ENCODE results near the gene SHD.
"Not testable (repeated sequence)": the region's sequence is repeated elsewhere in the genome, so short reads cannot be mapped to it uniquely, and the experiment has no call there.

Gene SHD, protein sequence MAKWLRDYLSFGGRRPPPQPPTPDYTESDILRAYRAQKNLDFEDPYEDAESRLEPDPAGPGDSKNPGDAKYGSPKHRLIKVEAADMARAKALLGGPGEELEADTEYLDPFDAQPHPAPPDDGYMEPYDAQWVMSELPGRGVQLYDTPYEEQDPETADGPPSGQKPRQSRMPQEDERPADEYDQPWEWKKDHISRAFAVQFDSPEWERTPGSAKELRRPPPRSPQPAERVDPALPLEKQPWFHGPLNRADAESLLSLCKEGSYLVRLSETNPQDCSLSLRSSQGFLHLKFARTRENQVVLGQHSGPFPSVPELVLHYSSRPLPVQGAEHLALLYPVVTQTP

DNA sequence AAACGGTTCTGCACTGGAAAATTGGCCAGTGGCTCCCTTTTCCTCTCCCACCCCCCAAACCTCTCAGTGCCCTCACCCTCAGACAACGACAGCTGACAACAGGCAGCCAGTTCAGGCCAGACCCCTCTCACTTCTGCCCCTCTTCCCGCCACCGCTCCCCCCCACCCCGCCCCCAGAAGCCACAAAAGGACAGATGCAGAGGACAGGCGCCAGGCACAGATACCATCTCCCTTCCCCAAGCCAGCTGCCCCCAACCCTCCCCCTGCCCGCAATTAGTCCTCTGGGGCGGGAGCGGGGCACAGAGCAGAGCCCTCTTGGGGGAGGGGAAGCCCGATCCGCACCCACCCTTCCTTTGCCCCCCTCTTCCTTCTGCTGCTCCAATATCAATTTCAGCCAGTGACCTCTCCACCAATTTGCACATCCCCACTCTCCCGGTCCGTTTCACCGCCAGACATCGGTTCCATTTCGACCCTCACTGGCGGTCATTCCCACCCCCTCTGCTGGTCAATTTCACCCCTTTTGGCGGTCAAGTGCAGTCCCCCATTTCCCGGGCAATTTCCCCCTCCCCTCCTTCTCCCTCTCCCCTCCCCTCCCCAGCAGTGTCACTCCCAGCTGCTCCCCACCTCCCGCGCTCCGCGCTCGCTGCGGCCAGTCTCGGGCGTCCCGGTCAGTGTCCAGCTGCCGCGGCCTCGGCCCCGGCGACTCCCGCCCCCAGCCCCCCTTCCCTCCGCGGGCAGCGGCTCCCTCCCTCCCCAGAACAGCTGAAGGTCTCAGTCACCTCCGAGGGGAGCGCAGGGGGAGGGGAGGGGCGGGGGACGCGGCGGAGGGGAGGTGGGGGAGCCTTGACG lies at the start of gene SHD:
TSS of gene SHD (plus strand) at position 848 of the 848 bp plus-strand sequence. CDS start 798 bp downstream, outside the sequence.
- DNase-seq = peak in 2 of 56 donors; percentile 12 to 21

DNA sequence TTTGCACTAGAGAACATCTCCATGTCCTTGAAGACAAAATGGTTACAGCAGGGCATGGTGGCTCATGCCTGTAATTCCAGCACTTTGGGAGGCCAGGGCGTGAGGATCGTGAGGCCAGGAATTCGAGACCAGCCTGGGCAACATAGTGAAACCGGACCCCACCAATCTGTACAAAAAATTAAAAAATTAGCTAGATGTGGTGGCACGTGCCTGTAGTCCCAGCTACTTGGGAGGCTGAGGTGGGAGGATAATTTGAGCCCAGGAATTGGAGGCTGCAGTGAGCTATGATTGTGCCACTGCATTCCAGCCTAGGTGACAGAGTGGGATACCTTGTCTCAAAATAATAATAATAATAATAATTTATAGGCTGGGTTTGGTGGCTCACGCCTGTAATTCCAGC lies 48.8 kb upstream of the SHD start:
- not testable (repeated sequence) for DNase-seq

DNA sequence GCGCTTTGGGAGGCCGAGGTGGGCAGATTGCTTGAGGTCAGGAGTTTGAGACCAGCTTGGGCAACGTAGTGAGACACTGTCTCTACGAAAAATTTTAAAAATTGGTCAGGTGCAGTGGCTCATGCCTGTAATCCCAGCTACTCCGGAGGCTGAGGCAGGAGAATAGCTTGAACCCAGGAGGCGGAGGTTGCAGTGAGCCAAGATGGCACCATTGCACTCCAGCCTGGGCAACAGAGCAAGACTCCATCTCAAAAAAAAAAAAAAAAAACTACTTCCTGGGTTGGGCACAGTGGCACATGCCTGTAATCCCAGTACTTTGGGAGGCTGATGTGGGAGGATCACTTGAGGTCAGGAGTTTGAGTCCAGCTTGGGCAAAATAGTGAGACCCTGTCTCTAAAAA lies 47.5 kb upstream of the SHD start:
- not testable (repeated sequence) for DNase-seq

DNA sequence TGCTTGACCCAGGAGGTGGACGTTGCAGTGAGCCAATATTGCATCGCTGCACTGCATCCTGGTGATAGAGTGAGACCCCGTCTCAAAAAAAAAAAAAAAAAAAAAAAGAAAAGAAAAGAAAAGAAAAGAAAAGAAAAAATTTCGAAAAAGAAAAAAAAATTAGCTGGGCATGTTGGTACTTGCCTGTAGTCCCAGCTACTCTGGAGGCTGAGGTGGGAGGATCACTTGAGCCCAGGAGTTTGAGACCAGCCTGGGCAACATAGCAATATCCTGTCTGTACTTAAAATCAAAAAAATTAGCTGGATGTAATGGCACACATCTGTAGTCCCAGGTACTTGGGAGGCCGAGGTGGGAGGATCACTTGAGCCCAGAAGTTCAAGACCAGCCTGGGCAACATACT lies 46.9 kb upstream of the SHD start:
- DNase-seq = not testable (repeated sequence)

DNA sequence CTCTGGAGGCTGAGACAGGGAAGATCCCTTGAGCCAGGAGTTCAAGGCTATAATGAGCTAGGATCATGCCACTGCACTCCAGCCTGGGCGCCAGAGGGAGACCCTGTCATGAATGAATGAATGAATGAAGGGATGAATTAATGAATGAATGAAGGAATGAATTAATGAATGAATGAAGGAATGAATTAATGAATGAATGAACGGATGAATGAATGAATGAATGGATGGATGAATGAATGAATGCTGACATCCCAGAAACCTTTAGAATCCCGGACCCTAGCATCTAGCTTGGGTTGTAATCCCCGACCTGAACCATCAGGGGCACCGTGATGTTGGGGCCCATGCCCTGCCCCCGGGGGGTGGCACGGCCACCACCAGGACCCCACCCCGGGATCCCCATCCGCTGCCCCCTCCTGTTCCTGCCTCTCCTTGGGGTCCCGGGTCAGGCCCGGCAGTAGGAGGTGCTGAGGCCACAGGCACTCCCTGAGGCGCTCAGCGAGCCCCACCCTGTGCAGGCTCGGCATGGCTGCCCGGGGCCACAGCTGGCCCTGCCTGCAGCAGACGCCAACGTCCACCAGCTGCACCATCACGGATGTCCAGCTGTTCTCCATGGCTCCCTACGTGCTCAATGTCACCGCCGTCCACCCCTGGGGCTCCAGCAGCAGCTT lies 46.3 kb upstream of the SHD start:
- DNase-seq = no peak

DNA sequence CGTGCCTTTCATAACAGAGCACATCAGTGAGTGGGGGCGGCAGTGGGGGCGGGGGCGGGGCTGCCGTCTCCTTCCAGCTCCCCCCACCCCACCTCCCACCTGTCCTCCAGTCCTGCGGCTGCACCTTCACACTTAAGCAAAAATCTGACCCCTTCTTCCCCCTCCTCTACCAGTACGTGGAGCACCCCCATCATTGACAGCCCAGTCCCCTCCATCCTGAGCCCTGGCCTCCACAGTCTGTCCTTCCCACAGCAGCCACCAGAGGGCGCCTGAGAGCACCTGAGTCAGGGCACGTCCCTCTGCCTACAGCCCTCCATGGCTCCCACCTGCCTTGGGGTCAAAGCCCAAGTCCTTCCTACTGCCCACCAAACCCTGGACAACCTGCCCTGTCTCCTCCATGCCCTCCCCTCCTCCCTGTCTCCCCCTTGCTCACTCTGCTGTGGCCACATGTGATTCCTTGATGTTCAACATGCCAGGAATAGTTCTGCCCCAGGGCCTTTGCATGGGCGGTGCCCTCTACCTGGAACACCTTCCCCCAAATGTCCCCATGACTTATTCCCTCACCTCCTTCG lies 45.7 kb upstream of the SHD start:
- DNase-seq = peak in 20 of 56 donors; percentile 1 to 66 (median 10)

DNA sequence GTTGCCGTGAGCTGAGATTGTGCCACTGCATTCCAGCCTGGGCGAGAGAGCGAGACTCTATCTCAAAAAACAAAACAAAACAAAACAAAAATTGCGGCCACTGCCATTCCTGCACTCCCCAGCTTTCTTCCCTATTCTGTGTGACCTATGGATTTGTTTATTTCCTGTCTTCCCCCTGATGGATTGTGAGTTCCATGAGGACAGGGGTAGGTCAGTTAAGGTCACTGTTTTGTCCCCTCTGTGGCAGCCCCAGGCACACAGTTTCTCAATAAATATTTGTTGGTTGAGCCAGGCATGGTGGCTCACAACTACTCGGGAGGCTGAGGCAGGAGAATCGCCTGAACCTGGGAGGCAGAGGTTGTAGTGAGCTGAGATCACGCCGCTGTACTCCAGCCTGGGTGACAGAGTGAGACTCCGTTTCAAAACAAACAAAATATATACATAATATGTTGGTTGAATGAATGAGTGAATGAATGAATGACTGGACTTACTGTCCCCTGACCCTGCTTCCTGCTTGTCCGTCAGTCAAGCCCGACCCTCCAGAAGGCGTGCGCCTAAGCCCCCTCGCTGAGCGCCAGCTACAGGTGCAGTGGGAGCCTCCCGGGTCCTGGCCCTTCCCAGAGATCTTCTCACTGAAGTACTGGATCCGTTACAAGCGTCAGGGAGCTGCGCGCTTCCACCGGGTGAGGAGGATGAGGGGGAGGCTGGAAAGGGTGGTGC lies 44.8 kb upstream of the SHD start:
- peak in 11 of 56 donors; percentile 0 to 35 (median 25) for DNase-seq

DNA sequence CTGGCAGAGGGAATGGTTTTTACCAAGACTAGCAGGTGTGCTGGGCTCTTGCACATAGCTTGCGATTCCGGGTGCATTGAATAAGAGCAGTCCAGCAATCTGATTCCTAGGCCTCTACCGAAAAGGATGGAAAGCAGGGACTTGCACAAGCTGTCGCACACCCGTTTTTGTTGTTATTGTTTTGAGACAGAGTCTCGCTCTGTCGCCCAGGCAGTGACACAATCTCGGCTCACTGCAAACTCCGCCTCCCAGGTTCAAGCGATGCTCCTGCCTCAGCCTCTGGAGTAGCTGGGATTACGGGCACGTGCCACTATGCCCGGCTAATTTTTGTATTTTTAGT lies 44.2 kb upstream of the SHD start:
- no peak for DNase-seq

DNA sequence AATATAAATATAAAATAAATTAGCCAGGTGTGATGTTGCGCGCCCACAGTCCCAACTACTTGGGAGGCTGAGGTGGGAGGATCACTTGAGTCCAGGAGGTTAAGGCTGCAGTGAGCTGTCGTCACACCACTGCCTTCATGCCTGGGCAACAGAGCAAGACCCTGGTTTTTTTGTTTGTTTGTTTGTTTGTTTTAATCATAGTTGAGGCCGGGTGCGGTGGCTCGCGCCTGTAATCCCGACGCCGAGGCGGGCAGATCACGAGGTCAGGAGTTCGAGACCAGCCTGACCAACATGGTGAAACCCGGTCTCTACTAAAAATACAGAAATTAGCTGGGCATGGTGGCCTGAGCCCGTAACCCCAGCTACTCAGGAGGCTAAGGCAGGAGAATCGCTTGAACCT lies 41.6 kb upstream of the SHD start:
- not testable (repeated sequence) for DNase-seq

DNA sequence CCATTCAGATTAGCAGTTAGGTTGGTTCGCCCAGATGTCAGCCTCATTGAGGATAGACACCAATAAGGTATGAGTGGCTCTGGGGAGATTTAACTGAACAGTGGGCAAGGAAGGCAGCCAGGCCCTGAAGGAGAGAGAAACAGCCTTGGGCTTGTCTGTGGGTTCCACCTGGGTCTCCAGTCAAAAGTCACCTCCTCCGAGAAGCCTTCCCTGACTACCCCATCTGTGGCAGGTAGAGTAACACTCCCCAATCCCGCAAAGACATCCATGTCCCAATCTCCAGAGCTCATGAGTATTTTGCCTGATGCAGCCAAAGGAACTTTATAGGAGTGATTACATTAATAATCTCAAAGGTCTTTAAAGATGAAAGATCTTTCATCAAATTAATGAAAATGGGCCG lies 40.2 kb upstream of the SHD start:
- no peak for DNase-seq

DNA sequence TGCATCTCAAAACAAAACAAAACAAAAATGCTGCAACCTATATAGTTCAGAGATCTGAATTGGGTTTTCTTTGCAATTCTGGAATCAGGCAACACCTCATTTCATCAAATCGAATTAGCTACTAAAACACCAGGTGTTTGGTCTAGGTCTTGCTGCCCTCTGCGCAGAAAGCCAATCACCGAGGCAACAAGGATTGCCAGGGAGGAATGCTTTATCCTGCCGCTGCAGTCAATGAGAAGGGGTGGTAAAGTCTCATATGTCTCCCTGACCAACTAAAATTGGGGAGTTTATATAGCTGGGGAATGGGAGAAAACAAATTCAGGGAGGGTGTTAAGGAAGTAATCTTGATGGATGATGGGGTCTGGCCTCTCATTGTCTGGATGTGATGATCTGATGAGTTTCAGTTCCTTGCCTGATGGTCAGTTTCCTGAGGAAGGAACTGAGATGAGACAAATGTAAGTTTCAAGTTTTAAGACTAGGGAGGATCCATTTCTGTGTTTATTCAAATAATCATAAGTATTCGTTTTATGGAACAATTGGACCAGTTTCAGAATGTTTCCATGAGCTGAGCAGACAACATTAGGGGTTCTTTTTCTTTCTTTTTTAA lies 37.1 kb upstream of the SHD start:
- no peak for DNase-seq

DNA sequence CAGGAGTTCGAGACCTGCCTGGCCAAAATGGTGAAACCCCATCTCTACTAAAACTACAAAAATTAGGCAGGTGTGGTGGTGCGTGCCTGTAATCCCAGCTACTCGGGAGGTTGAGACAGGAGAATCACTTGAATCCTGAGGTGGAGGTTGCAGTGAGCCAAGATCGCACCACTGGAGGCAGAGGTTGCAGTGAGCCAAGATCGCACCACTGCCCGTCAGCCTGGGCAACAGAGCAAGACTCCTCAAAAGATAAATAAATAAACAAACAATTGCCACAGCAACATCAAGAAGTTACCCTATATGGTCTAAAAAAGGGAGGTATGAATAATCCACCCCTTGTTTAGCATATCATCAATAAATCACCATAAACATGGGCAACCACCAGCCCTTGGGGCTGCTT lies 33.1 kb upstream of the SHD start:
- DNase-seq = not testable (repeated sequence)

DNA sequence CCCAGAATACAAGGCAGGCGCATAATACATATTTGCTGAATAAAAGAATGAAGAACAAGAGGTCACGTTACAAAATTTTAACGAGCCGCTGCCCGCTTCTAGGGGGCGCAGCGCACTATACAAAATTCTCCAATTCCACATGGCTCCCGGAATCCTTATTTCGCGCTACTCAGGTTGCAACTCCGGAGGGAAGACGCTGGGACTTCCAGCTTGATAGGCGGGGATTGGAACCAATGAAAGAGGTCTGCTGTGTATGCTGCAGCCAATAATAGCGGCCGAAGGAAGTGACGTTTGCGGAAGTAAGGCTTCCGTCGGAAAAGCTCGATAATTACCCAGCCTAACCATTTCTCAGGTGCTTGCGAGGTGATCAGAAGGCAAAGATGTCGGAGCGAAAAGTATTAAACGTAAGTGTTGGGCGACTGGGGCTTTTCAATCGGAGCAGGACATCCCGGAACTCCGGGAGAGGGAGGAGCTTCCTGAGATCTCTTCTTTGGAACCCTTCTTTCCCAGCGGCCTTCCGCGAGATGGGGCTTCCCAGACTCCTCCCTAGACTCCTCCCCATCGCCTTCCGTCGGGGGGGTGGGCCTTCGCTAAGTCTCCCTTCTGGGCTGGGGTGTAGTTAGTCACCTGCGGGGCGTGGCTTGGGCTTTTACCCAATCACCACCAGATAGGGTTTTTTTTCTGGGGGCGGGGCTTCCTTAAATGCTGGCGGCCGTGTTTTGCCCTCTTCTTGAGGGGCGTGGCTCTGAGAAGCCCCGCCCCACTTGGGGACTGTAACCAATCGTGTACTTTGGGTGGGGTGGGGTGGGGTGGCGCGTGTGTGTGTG lies 32.1 kb upstream of the SHD start, which contains the start of gene YJU2:
TSS of gene YJU2 (plus strand) at position 314 of the 827 bp plus-strand sequence. CDS start at position 381, 67 bp downstream.
- DNase-seq = peak; percentile 73 to 97 (median 94)

DNA sequence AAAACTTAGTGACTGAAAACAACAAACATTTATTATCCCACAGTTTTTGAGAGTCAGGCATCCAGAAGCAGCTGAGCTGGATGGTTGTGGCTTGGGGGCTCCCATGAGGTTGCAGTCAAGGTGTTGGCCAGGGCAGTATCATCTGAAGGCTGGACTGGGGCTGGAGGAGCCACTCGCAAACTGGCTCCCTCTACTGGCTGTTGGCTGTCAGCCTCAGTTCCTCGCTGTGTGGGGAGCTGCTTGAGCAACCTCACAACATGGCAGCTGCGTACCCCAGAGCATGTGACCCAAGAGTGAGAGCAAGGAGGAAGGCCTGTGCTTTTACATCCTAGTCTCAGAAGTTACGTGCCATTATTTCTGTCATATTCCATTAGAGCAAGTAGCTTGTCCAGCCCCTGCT lies 22.5 kb upstream of the SHD start:
- DNase-seq = no peak

DNA sequence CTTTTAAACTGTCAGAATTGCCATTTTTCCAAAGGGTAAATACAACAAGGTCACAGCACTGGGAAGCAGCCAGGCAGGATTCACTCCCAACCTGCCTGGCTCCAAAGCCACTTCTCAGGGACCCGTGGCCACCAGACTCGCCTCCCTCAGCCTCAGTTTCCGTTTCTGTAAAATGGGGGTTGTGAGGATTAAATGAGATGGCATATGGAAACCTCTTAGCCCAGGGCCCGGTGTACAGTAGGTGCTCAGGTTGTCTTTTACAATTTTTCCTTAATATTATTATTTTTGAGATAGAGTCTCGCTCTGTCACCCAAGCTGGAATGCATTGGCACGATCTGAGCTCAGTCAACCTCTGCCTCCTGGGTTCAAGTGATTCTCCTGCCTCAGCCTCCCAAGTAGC lies 22.0 kb upstream of the SHD start:
- no peak for DNase-seq

DNA sequence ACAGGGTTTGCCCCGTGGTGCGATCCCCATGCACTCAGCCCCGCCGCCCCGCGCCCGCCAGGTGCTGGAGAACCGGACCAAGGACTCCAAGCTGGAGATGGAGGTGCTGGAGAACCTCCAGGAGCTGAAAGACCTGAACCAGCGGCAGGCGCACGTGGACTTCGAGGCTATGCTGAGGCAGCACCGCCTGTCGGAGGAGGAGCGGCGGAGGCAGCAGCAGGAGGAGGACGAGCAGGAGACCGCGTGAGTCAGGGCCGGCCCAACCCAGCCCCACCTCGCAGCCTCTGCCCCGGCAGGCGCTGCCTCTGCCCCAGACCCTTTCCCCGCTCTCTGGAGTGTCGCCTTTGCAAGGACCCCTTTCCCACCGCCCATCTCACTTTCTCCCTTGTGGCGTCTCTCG lies 20.9 kb upstream of the SHD start:
- DNase-seq = no peak

DNA sequence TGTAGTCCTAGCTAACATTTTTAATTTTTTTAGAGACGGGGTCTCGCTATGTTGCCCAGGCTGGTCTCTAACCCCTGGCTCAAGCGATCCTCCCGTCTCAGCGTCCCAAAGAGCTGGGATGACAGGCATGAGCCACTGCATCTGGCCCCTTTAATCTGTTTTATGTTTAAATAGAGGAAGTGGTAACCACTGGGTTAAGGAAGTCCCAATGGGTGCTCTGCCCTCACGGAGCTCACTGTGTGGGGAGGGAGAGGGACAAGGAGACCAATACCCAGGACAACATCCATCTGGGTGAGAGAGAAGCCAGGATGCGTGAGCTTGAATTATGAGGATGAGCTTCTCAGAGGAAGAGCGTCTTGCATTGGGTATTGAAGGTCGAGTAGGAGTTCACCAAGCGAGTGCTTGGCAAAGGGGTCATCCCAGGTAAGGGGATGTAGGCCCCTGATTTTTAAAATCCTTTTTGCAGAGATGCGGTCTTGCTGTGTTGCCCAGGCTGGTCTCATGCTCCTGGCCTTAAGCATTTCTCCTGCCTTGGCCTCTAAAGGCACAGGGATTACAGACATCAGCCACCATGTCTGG lies 18.4 kb upstream of the SHD start:
- no peak for DNase-seq

DNA sequence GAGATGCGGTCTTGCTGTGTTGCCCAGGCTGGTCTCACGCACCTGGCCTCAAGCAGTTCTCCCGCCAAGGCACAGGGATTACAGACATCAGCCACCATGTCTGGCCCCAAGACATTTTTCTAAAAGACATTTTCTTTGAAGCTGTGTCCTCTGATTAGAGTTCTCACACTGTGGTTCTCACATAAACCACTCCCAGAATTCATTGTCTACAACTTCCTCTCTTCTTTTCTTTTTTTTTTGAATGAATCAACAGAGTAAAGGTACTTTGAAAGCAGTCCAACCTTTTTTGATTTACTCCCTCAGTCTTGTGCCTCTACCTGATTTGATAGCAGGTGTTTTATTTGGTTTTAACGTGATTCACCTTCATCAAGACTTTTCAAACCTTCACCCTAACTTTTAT lies 14.3 kb upstream of the SHD start:
- no peak for DNase-seq

Measured in nucleus accumbens (tissue), 56 donors.